Heart left ventricle (tissue), 16 donors: ENCODE measurements around the gene ZNF10. TPM values are rescaled to one million over a fixed set of nuclear protein-coding genes. Genes with fewer than 3 reads are reported as not detected.

Experiments used
- ATAC-seq, 4 donors: fragments of 200-7000 bp; cut with Tn5 transposase; one replicate each; pipeline ENCODE4 v1.9.1; 2020 to 2022; ENCODE audit warnings: moderate library complexity in 4 of 4, mild to moderate bottlenecking in 3 of 4, moderate number of reproducible peaks in 1 of 4
- DNase-seq, 5 donors: peaks; one replicate each; pipeline ENCODE4 v3.0.0-alpha.2; 2020
- H3K27ac ChIP-seq, 12 donors: fragments of 200-600 bp; sonication (generic) in 4 of 12; one replicate each; pipeline versions ENCODE4 v1.5.0 to v1.8.0; 2016 to 2022; ENCODE audit warnings: mild to moderate bottlenecking in 2 of 12
- H3K27me3 ChIP-seq, 9 donors: fragments of 200-600 bp; sonication (generic) in 2 of 9; one replicate each; pipeline versions ENCODE4 v1.5.1 to v1.8.0; 2016 to 2022; ENCODE audit warnings: mild to moderate bottlenecking in 3 of 9
- H3K36me3 ChIP-seq, 9 donors: fragments of 200-600 bp; sonication (generic) in 2 of 9; one replicate each; pipeline versions ENCODE4 v1.5.0 to v1.8.0; 2018 to 2022; ENCODE audit warnings: mild to moderate bottlenecking in 2 of 9
- H3K4me1 ChIP-seq, 12 donors: fragments of 200-600 bp; sonication (generic) in 4 of 12; one replicate each; pipeline versions ENCODE4 v1.5.0 to v1.8.0; 2016 to 2022; ENCODE audit warnings: mild to moderate bottlenecking in 3 of 12
- H3K4me3 ChIP-seq, 12 donors: fragments of 200-600 bp; sonication (generic) in 4 of 12; one replicate each; pipeline versions ENCODE4 v1.5.0 to v1.8.0; 2017 to 2022; ENCODE audit warnings: mild to moderate bottlenecking in 9 of 12, moderate library complexity in 4 of 12
- H3K9me3 ChIP-seq, 12 donors: fragments of 200-600 bp; sonication (generic) in 4 of 12; one replicate each; pipeline versions ENCODE4 v1.5.0 to v1.8.0; 2016 to 2022; ENCODE audit warnings: mild to moderate bottlenecking in 1 of 12
- CTCF ChIP-seq, 12 donors: fragments of 200-600 bp; sonication (generic) in 4 of 12; IDR thresholded peaks; one replicate each; pipeline versions ENCODE4 v1.5.0 to v1.8.0; 2018 to 2022; ENCODE audit warnings: antibody characterized with exemption in 12 of 12, mild to moderate bottlenecking in 5 of 12
- POLR2A ChIP-seq, 2 donors: fragments of 450-650 bp; IDR thresholded peaks; one replicate each; pipeline ENCODE4 v1.6.1; 2017; ENCODE audit warnings: antibody characterized with exemption in 2 of 2, mild to moderate bottlenecking in 2 of 2, moderate library complexity in 2 of 2
- WGBS, 4 donors: extraction: QIAGEN DNeasy Blood & Tissue Kit in 2 of 4; methylation state at CpG; one replicate each; pipeline versions ENCODE4 v1.1.5 to v1.1.7; 2013 to 2018; 5-methylcytosine and 5-hydroxymethylcytosine counted together
- intact Hi-C, 10 donors: fragments of 100-400 bp; cut with DNase I; formaldehyde crosslinking; loops; one replicate each; pipeline versions ENCODE4 v1.11.1 to v1.14.2; 2022
- polyA plus RNA-seq, 2 donors: library from polyadenylated mRNA; stranded (reverse); fragments of 200-250 nt; gene quantifications; one replicate each; pipeline ENCODE4 v1.2.3, GENCODE V29; 2013
- total RNA-seq, 9 donors: library from RNA; depleted of rRNA in 2 of 9; stranded (reverse); fragments of >200 nt in 2 of 9; fragmentation: NEBNext Ultra II Directional in 3 of 9; extraction: Animal tissue kit (Norgen Biotek cat#: 25700) in 3 of 9; gene quantifications; one replicate each; pipeline versions ENCODE4 v1.1.0 to v1.2.4, GENCODE V29; 2016 to 2023
- donor health status: ischemic (EF 13 %, LVEDD 7.1; RV severe dilation, severe dysfunction).
- donor health status: healthy with polysubstance abuse.
- donor health status: DM: no; HTN: yes; CAD: no.
- donor health status: DM: no; HTN: no; CAD: no.
- donor health status: ischemic (EF 25% LVEDD 6.9; RV normal size, moderate dysfunction).
- donor health status: ischemic (EF 25% LVEDD 5.7; RV mildly dilated, moderate dysfunction).
- donor health status: healthy.
- donor health status: DM: yes; HTN: yes; CAD: no.
- donor health status: ischemic (EF 35%, LVEDD 5.7; RV mildly dilated, moderate dysfunction).
- donor health status: nonischemic (EF 11% LVEDD 7.7; RV severe dilation, severe dysfunction).
- donor health status: DM: yes; HTN: yes; CAD: no.
- donor health status: PGD.
- donor health status: ischemic (EF 29% LVEDD 5.4; RV normal size, mild dysfunction).
- donor health status: nonischemic (EF 23%, LVEDD 6.1; RV moderate dilation, normal function).

Gene ZNF10
- total and polyA plus RNA-seq, 11 donors = 4.8 to 9.9 (median 6.3) TPM

GRCh38 chr12:133181238-133181959 is 51.0 kb downstream of the ZNF10 start, which contains the start of gene ZNF268:
ZNF268 (plus strand) TSS chr12:133181495; CDS start chr12:133181998, 503 bp downstream.
- H3K4me1 ChIP-seq = peaks cover 0 to 12% (median 7%) of the 10 kb centered on the region in 12 donors

GRCh38 chr12:133190176-133190575 is 59.7 kb downstream of the ZNF10 start:
- intact Hi-C loops = no loop called here
- H3K27ac ChIP-seq = no peak overlapping the region
- WGBS, 4 donors = 97 to 100% (median 98%) methylated on average over 2 of the region's 2 CpGs
- H3K4me1 ChIP-seq = no peaks in the 10 kb centered on the region
- peaks cover 2 to 100% (median 87%) of the 10 kb centered on the region in 12 donors for H3K9me3 ChIP-seq
- no peak for TF ChIP-seq POLR2A (IDR thresholded peaks at IDR 0.05)
- TF ChIP-seq CTCF (IDR thresholded peaks at IDR 0.05) = no peak
- H3K4me3 ChIP-seq = no peak overlapping the region
- H3K27me3 ChIP-seq = no peaks in the 10 kb centered on the region
- H3K36me3 ChIP-seq = peaks cover 34 to 100% (median 97%) of the 10 kb centered on the region in 9 donors
- DNase-seq (no peak), ATAC-seq (no peak)

More at GRCh38 chr12:133181238-133181959, 51.0 kb downstream of the ZNF10 start, which contains the start of gene ZNF268:
- peak; percentile 92 to 95 (median 94) for DNase-seq
- H3K4me3 ChIP-seq = peak within 1 kb of the TSS; percentile 63 to 97 (median 87)
- peak within 1 kb of the TSS in 11 of 12 donors; percentile 45 to 83 (median 70) for H3K27ac ChIP-seq
- intact Hi-C loops = loop anchor here in 5 of 10 donors (1.0 to 2.0 kb wide), 4 partner anchors 51 to 195 kb away; partner anchors contain the start of genes ZNF26 (in 4 of the 5), ZNF140 (in 3 of the 5), ZNF10 (in 2 of the 5) and ZNF891 (in 2 of the 5)
- TF ChIP-seq CTCF (IDR thresholded peaks at IDR 0.05) (peak; percentile 69 to 96 (median 88)), POLR2A (IDR thresholded peaks at IDR 0.05) (peak in 1 of 2 donors; percentile 49)
- 1 to 2% (median 1%) methylated on average over 21 to 40 of the region's 40 CpGs for WGBS, 4 donors
- peaks cover 0 to 70% (median 30%) of the 10 kb centered on the region in 12 donors for H3K9me3 ChIP-seq
- H3K27me3 ChIP-seq = no peaks in the 10 kb centered on the region
- peak; percentile 94 to 99 (median 98) for ATAC-seq
- H3K36me3 ChIP-seq = peaks cover 0 to 40% (median 33%) of the 10 kb centered on the region in 9 donors

GRCh38 chr12:133192847-133193246 is 62.4 kb downstream of the ZNF10 start:
- 95 to 99% (median 98%) methylated on average over 5 of the region's 5 CpGs for WGBS, 4 donors
- no peak for TF ChIP-seq POLR2A (IDR thresholded peaks at IDR 0.05)
- TF ChIP-seq CTCF (IDR thresholded peaks at IDR 0.05) = no peak

GRCh38 chr12:133201888-133202287 is 71.5 kb downstream of the ZNF10 start:
- H3K4me1 ChIP-seq = no peaks in the 10 kb centered on the region
- TF ChIP-seq POLR2A (IDR thresholded peaks at IDR 0.05) (no peak), CTCF (IDR thresholded peaks at IDR 0.05) (no peak)
- 45 to 99% (median 75%) methylated on average over 2 of the region's 2 CpGs for WGBS, 4 donors
- no peaks in the 10 kb centered on the region for H3K27me3 ChIP-seq
- H3K27ac ChIP-seq = no peak overlapping the region
- H3K9me3 ChIP-seq = peaks cover 24 to 83% (median 75%) of the 10 kb centered on the region in 12 donors
- H3K36me3 ChIP-seq = peaks cover 26 to 61% (median 30%) of the 10 kb centered on the region in 9 donors
- intact Hi-C loops = no loop called here
- no peak overlapping the region for H3K4me3 ChIP-seq
- ATAC-seq (no peak), DNase-seq (no peak)

More at GRCh38 chr12:133192847-133193246, 62.4 kb downstream of the ZNF10 start:
- H3K4me1 ChIP-seq = no peaks in the 10 kb centered on the region
- DNase-seq = no peak
- peaks cover 34 to 95% (median 86%) of the 10 kb centered on the region in 9 donors for H3K36me3 ChIP-seq
- H3K27me3 ChIP-seq = no peaks in the 10 kb centered on the region
- peaks cover 3 to 92% (median 86%) of the 10 kb centered on the region in 12 donors for H3K9me3 ChIP-seq
- ATAC-seq = no peak
- no peak overlapping the region for H3K4me3 ChIP-seq
- intact Hi-C loops = no loop called here
- H3K27ac ChIP-seq = no peak overlapping the region
